ENCODE measurements around the gene MCC.

MCC gene

GRCh38 chr5:113038714-113039113, 449.5 kb downstream of the MCC start:
- FAIRE-seq (no peak), DNase-seq (ENCODE audit: insufficient read length, low spot score) (no peak)
- no peak for TF ChIP-seq CTCF (IDR thresholded peaks at IDR 0.05; ENCODE audit: insufficient read depth, missing control alignments)

- FAIRE-seq (no peak), DNase-seq (ENCODE audit: insufficient read length, low spot score) (no peak)
- no peak for TF ChIP-seq CTCF (IDR thresholded peaks at IDR 0.05; ENCODE audit: insufficient read depth, missing control alignments)
These were observed 450.1 kb downstream of the MCC start for GRCh38 chr5:113038136-113038535.

GRCh38 chr5:113036826-113037225, 451.4 kb downstream of the MCC start:
- no peak for DNase-seq (ENCODE audit: insufficient read length, low spot score)
- TF ChIP-seq CTCF (IDR thresholded peaks at IDR 0.05; ENCODE audit: insufficient read depth, missing control alignments), result no peak
- FAIRE-seq, result no peak

- FAIRE-seq, result no peak
- DNase-seq (ENCODE audit: insufficient read length, low spot score), result no peak
- TF ChIP-seq CTCF (IDR thresholded peaks at IDR 0.05; ENCODE audit: insufficient read depth, missing control alignments), result no peak
These were observed 451.9 kb downstream of the MCC start for GRCh38 chr5:113036321-113036720.

- DNase-seq (ENCODE audit: insufficient read length, low spot score) (no peak), FAIRE-seq (no peak)
- no peak for TF ChIP-seq CTCF (IDR thresholded peaks at IDR 0.05; ENCODE audit: insufficient read depth, missing control alignments)
These were observed 453.2 kb downstream of the MCC start for GRCh38 chr5:113035096-113035495.

- no peak for TF ChIP-seq CTCF (IDR thresholded peaks at IDR 0.05; ENCODE audit: insufficient read depth, missing control alignments)
- DNase-seq (ENCODE audit: insufficient read length, low spot score) (no peak), FAIRE-seq (no peak)
These were observed 454.0 kb downstream of the MCC start for GRCh38 chr5:113034182-113034773.

GRCh38 chr5:113031557-113031956, 456.7 kb downstream of the MCC start:
- FAIRE-seq, result no peak
- TF ChIP-seq CTCF (IDR thresholded peaks at IDR 0.05; ENCODE audit: insufficient read depth, missing control alignments), result no peak
- DNase-seq (ENCODE audit: insufficient read length, low spot score), result no peak
